GM18511 (cell line): Measurements from ENCODE around the gene COX17.
A peak's percentile ranks its signal among the peaks of the same experiment; 100 is the strongest.

ENCODE experiments used
- ATAC-seq: cut with Tn5 transposase; IDR thresholded peaks from one replicate; pipeline ENCODE4 v1.9.1; 2021; ENCODE audit warnings: mild to moderate bottlenecking, moderate library complexity; ENCODE audit not compliant: unreplicated experiment

COX17 gene

DNA sequence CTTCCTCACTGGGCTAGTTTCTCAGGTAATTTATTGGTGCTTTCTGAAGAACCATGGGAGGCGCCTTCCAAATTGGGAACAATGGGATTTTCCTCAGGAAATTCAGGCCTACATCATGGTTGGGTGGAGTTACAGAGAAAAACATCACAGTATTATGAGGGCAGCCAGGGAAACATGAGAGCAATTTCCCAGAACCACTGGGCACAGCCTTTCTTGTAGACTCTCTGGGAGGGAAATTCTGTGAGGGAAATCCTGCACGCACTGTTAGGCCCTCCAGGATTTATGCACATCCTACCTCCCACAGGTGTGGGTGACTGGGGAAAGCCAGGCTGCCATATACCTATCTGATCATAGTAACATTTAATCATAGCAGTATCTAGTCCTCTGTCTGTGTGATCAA is 30.0 kb downstream of the COX17 start:
- ATAC-seq: no peak

DNA sequence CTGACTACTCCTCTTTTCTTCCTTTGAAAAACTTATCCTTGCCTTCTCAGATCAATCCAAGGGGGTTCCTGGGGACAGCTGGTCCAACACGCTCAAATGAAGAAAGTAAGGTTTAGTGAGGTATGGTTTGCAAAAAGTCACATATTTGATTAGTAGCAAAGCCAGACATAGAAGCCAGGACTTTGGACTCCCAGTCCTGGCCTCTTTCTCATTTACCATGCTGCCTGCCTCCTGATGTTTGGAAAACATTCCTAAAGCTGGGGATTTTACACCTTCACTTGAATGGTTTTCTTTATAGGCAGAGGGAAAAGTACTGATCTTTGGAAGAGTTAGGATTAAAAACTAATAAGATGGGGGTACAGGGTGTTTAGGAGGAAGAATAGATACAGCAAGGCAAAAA is 31.4 kb downstream of the COX17 start:
- ATAC-seq: no peak

DNA sequence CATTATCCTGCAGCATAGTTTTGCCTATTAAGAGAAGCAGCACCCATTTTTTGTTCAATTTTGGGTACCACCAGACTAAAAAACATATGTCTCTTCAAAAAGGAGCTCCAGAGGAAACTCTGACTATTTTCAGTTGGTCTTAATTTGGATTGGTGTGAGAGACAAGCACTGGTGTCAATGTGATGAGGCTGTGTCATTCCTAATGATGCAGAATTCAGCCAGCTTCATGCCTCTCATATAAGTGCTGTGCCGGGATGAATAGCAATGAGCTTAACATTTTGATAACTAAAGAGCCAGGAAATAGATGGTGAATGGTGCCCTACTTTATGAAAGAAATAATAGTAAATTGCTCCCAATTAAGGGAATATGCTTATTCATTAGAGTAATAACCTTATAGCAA is 32.7 kb downstream of the COX17 start:
- ATAC-seq: no peak

DNA sequence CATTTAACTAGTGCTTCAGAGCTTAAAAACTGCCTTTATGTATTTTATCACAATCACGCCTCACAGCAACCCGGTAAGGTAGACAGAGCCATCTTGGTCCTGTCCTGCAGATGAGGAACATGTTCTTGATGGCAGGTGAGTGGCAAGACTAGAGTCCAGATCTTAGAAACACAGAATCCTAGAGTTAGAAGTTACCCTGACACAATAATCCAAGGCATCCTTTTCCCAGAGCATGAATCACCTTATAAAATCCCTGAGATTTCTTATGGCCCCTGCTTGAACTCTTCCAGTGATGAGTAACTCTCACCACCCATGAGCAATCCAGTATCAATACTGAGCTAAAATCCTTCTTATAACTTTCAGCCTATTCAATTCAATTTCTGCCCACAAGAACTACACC is 33.7 kb downstream of the COX17 start:
- ATAC-seq: no peak

DNA sequence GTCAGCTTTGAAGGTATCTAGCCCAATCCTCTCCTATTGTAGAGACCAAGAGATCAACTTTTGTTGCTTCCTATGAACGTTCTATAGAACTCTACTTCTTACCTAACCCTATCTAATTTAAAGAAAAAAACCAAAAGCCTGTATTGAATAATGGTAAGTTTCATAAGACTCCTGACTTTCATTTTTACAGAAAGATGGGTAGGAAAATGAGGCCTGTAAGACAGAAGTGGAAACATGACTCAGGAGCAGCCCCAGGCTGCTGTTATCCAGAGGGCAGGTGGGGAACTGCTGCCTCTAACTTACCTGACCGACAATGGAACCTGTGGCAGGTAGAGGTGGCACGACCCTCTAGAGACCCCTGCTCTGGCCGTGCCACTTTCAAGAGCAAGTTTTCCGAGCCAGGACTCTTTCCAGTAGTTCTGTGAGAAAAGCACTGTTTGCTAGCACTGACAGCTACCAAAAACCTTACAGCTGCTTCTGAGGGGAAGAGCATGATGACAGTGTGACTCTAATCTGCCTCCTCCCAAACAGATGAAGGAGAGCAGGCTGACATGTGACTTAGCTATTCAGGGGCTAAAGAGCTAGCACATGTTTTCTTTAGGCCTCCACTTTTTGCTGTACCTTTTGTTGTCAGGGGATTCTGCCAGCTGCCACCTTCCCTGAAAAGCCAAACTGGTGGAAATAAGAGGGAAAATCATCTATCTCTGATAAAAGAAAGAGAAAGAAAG is 34.3 kb downstream of the COX17 start:
- ATAC-seq: no peak

DNA sequence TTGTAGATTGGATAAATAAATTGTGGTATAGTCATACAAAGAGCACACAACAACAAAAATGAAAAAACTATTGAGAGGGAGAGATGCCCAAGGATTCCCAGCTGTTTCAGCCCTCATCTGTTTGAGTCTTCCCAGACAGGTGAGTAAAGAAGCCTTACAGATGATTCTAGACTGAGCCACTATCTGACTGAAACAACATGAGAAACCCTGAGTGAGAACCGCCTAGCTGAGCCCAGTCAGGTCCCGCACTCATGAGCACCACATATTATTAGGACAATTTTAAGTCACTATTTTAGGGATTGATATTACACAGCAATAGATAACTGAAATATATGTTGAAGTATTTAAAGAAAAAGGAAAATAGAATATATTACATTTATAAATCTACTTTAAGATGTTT is 35.8 kb downstream of the COX17 start:
- ATAC-seq: no peak

DNA sequence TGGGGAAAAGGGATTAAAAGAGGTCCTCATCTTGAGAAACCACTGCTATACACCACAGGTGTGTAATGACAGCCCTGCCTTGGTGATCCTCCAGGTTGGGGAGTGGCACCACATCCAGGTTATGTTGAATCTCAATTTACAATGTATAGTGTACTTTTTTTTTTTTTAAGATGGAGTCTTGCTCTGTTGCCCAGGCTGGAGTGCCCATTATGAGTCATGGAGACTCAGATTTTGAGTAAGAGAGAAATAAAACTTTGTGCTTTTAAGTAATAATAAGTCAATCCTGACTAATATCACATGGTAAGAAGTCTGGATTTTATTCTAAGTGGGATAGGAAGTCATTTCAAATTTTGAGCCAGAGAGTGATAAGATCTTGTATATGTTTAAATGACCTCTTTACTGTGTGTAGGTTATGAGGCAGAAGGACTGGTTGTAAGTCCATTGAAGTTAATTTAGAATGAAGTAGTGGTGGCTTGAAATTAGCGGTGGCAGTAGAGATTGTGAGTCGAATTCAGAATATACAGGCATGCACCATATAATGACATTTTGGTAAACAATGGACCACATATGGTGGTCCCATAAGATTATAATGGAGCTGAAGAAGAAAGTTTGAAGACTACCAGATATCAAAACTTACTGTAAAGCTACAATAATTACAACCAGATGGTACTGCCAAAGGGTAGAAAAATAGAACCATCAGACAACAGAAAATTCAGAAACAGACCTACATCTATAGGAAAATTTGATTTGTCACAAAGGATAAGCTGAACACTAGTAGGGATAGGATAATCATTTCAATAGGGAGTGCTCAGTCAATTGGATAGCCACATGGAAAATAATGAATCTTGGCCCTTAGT is 37.5 kb downstream of the COX17 start:
- ATAC-seq: peak; percentile 14

DNA sequence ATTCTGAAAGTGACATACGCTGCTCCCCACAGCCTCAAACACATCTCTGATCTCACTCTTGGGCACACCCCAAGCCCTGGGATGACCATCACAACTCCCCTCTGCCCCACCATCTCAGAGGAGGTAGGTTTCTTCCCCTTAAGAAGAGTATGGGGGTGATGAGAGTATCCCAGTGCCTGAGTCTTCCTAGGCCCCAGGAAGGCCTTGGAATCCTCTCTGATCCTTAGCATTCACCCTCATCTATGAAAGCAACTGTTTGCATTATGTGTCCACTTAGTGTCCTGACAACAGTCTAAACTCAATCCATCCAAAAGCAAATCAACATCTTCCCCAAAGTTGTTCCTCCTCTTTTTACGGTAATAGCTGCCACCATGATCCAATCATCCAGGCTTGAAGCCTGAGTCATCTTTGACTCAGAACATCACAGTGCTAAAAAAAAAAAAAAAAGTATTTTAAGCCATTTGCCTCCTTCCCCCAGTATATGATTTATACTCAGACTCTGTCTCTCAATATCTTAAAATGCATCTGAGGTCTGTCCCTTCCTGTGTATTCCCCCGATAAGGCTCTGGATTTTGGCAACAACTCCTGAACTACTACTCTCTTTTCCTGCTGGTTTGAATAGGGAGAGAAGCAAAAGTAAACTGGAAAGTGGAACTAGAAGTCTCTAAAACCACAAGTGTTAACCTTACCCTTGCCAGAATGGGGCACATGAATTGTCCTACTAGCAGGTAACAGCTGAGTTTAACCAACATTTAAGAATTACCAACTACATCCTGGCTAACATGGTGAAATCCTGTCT is 39.3 kb downstream of the COX17 start:
- ATAC-seq: peak; percentile 47

DNA sequence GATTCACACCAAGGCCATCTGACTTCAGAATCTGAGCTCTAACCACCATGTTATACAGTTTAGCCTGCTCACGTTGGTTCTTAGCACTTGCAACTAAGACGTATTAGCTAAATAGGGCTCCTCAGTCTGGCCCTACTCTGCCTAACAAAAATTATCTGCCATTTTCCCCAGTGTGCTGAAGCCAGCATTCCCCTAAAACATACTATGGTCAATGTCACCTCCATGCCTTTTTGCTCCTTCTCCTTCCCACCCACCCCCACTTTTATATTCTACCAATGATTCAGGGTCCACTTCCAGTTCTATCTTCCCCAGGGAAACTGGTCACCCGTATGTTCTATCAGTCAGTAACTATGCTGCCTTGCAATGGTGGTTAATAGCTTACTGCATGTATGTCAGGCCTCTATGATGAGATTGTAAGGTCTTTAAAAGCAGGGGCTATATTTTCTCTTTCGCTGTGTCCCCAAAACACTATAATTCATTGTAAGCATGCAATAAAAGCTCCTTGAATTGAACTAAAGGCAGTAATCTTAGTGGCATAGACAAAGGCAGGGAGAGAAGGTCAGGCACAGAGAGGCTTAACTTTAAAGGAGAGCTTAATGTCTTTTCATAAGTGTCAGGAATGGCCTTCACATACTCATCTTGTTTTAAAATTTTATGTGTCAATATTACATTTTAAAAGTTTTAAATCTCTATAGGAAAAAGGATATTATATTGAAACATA is 40.2 kb downstream of the COX17 start:
- ATAC-seq: no peak

DNA sequence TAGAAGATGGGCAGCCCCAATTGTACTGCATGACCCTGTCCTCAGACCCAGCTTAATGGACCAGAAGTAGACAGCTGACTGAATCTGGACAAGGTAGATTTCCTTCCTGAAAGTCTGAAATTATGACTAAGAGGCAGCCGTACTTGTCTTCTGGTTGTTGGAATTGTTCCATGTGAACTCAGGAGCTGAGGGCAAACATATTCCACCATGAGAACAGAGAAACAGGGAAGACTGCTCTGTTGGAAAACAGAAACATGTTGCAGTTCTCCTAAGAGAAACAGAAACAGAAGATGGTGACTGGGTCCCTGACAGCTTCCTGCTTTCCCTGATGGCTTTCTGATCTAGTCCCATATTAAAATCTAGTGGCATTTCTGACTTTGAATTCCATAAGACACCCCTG is 41.0 kb downstream of the COX17 start:
- ATAC-seq: no peak

DNA sequence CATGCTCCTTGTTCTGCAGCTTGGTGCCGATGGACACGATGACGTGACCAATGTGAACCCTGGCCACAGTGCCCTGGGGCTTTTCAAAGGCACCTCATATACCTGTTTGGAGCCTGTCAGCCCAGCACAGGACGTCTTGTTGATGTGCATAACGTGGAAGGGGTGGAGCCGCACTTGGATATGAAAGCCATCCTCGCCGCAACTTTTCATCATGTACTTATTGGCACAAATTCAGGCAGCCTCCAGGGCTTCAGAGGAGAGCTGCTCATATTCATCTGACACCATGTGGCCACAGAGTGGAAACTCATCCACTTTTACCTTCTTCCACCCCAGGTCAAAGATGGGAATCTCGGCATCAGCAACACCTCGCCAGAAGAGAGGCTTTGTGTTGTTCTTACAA is 41.5 kb downstream of the COX17 start:
- no peak for ATAC-seq

DNA sequence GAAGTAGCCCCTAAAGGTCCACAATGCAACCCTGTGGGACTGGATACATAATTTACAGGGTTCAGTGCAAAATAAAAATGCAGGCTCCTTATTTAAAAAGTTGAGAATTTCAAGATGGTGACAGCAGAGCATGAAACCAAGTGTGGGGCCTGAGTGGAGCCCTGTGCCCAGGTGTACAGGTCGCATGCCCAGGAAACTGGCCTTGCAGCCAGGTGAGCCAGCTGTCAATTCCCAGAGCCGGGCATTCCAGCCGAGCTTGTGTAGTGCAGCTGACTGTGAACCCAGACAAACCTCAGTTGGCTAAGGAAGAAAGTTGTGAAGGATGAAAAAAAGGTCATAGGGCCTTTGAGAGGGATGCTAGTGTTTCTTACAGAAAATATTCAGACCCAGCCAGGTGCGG is 44.4 kb downstream of the COX17 start:
- no peak for ATAC-seq

DNA sequence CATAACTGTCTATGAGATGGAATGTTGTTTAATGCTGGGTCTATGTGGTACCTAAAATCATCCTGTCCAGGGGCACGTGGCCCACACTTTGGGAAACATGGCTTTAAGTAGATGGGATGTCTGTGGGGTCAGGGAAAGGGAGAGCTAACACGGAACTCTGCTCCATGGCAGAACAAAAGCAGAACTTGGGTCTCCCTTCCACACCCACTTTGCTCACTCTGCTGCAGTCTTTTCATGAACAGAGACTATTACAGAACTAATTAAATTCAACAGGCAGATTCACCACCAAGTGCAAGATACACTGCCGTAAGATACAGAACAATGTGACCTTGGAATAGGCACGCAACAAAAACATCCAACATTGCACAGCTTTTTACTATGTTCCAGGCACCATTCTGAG is 45.0 kb downstream of the COX17 start:
- no peak for ATAC-seq

DNA sequence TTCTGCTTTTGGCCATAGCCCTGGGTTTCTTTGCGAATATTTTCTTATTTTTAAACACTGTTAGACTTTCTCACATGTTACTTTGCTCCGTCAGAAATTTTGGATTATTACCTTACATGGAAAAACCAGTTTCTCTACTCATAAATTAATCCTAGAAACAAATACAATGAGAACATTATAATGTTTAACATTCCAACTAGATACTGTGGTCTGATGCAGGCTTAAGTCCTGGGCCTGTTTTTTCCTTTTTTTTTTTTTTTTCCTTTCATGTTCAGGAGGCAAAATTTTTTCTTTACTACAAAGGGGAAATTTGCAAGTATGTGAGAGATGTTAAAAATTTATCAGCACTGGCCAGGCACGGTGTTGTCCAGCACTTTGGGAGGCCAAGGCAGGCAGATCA is 45.7 kb downstream of the COX17 start:
- no peak for ATAC-seq

DNA sequence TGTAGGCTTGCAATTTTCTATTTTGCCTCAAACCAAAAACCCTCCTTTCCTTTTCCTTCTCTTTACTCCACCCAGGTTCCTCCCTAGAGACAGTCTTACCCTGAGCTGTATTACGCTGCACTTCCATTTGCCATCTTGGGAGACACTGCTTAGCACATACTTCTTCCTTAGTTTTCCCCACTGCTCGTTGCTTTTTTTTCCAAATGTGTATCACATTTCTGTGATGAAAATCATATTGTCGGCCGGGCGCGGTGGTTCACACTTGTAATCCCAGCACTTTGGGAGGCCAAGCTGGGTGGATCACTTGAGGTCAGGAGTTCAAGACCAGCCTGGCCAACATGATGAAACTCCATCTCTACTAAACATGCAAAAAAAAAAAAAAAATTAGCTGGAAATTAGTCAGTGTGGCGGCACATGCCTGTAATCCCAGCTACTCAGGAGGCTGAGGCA is 46.3 kb downstream of the COX17 start:
- ATAC-seq: no peak

DNA sequence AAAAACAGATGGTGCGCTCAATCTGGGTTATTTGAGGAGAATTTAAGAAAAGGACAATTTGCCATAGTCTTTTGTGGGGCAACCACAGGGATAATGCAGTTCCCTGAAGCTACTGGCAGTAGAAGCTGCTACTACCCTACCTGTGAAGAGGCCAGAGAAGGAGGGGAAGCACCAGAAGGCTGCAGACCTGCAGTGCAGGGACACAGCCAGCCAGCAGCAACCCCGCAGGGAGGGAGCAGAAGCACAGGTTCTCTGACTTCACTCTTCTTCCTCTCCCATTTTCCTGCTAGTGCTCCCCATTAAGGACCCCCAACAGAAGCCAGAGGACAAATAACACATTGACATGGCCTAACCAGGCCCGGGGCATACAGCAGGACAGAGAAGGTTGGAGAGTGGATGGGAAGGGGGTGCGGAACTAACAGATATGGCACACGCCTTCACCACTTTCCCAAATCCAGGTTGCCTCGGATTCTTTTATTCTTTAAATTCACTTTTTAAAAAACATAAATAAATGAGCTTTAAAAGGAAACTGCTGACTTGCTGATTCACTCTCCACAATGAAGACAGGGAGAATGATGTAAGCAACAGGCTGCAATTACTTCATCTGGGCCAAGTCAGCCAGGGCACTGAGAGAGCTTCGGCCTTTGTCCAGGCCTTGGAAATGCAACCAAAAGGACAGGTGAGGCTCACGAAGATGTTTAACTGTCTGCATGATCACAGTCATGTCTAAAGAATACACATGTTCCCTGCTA is 46.9 kb downstream of the COX17 start:
- ATAC-seq: no peak

DNA sequence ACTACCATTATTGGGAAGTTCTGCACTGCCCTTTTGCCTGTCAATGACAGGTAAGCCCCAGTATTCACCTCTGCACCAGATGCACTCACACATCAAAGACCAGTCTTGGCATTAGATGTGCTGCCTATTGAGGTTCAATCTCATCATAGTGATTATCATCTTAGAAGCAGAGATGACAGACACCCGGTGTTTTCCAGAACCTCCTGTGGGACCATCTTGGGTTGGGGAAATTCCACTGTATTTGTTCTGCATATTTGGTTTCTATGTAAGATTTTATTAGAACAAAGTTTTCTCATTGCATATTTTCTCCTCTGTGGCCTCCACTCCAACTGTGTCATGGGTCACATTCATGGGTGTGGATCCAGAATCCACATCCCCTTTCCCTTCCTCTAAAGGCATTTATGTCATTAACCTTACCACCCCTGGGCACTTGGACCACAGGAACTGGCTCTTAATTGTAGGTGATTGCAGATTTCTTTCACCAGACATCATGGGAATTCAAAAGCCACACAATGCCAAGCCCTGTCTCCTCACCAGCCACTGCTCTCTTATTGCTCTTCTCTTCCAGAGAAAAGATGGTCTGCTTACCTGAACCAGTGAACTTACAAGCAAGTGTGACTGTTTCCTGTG is 48.3 kb downstream of the COX17 start:
- ATAC-seq: peak; percentile 38

DNA sequence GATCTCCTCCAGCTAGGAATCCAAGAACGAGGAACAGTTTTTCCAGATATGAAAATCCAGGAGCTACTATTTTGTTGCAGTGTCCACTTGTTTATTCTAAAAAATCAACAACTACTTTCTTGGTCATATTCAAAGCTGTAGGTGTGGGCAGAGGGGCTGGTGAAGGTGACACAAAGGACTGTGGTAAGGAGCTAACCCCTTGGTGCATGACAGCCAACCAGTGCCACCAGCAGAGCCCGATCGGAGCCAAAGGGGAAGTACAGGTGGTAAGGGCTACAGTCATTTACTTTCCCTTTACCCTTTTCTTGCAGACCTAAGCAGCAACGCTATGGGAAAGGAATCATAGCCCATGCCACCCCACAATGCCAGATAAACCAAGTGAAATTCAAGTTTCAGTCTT is 48.8 kb downstream of the COX17 start:
- ATAC-seq: peak; percentile 82

DNA sequence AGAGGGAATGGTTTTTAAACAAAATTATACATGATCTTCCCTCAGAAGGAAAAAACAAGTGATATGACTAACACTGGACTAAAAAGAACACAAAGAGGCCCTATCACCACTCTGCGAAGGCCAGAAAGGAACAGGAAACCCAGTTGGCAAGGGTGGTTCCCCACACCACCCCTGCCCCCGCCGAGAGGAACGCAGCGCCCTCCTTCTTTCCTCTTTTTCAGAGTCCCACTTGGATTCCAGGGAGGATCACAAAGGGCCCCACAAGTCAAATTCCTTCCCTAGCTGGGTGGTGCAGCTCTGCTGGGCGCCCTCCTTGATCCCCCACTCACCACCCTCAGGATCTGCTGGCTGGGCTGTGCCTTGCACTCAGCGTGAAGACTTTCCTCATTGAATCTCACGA is 49.7 kb downstream of the COX17 start:
- ATAC-seq: no peak

DNA sequence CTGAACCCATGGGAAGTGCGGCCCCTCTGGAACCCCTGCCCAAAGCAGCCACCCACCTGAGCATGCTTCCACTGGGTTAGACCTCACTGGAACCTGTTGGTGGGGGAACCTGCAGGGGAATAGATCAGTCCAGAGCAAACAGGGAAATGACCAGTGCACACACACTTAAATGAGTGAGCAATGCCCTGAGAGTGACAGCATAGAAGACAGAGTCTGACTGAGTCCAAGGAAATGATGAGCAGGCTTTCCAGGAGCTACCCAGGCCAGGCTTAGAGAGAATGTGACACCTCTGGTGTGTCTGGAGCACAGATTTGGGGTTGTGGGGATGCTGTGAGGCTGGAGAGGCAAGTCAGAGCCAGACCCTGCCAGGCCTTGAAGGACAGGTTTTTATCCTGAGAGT is 51.0 kb downstream of the COX17 start:
- ATAC-seq: no peak
